Amniotic epithelial cell (primary cell): Measurements from ENCODE around the gene PAGE3.

Experiments
- DNase-seq: peaks from one replicate; pipeline ENCODE4 v3.0.0-alpha.2; 2010; ENCODE audit warnings: low read depth

Gene PAGE3

GRCh38 chrX:55264816-55265215 lies at the start of gene PAGE3:
PAGE3 (minus strand) TSS chrX:55264916; CDS start chrX:55263903, 1,013 bp downstream.
- DNase-seq: no peak

- DNase-seq: no peak
Observed at GRCh38 chrX:55312655-55313054, 47.9 kb upstream of the PAGE3 start.

- DNase-seq: no peak
Observed at GRCh38 chrX:55290963-55291362, 26.2 kb upstream of the PAGE3 start.

- no peak for DNase-seq
Observed at GRCh38 chrX:55279832-55280231, 15.1 kb upstream of the PAGE3 start.

GRCh38 chrX:55260806-55261205 lies 3.9 kb downstream of the PAGE3 start:
- no peak for DNase-seq

- no peak for DNase-seq
Observed at GRCh38 chrX:55253528-55253927, 11.2 kb downstream of the PAGE3 start.

GRCh38 chrX:55240788-55241340 lies 23.9 kb downstream of the PAGE3 start:
- no peak for DNase-seq

GRCh38 chrX:55220119-55220794 lies 44.5 kb downstream of the PAGE3 start, which contains the start of gene PAGE5:
PAGE5 (plus strand) TSS chrX:55220346; CDS start chrX:55221383, 1,037 bp downstream.
- no peak for DNase-seq

- DNase-seq: no peak
Observed at GRCh38 chrX:55213381-55213780, 51.3 kb downstream of the PAGE3 start.

- no peak for DNase-seq
Observed at GRCh38 chrX:55210931-55211677, 53.6 kb downstream of the PAGE3 start.
